ENCODE data around the gene IP6K3.

DNA sequence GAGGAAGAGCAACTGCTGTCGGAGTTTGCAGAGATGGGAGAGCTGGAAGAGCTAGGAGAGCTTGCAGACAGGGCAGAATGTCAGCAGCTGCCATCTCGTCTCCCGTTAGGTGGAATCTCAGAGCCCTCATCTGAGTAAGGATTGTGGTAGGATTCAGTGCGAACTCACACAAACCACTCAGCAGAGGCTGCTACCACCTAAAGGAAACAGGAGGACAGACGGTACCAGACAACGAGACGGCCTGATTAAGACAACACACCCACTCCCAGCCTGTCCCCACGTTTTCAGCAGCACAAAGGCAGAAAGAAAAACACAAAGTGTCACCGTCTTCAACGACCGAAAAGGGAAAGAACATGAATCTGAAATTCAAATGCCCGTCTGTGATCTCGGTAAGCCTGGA, 38.1 kb upstream of the IP6K3 start:
- TF ChIP-seq, protein P1, sequence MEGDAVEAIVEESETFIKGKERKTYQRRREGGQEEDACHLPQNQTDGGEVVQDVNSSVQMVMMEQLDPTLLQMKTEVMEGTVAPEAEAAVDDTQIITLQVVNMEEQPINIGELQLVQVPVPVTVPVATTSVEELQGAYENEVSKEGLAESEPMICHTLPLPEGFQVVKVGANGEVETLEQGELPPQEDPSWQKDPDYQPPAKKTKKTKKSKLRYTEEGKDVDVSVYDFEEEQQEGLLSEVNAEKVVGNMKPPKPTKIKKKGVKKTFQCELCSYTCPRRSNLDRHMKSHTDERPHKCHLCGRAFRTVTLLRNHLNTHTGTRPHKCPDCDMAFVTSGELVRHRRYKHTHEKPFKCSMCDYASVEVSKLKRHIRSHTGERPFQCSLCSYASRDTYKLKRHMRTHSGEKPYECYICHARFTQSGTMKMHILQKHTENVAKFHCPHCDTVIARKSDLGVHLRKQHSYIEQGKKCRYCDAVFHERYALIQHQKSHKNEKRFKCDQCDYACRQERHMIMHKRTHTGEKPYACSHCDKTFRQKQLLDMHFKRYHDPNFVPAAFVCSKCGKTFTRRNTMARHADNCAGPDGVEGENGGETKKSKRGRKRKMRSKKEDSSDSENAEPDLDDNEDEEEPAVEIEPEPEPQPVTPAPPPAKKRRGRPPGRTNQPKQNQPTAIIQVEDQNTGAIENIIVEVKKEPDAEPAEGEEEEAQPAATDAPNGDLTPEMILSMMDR (IDR thresholded peaks at IDR 0.05; ENCODE audit: insufficient read depth, low read length): no peak
- no peak for TF ChIP-seq POLR2AphosphoS5 (IDR thresholded peaks at IDR 0.05; ENCODE audit: low read depth)

All from HL-60 (cell line).